Bronchial epithelial cell (primary cell): ENCODE measurements around the gene NECAB2. TPM values are rescaled to one million over a fixed set of nuclear protein-coding genes. Genes with fewer than 3 reads are reported as not detected.

ENCODE experiments used
- DNase-seq: peaks from one replicate; pipeline ENCODE4 v3.0.0-alpha.2; 2010; ENCODE audit warnings: low read depth
- FAIRE-seq: peaks from 2 replicates; lab custom pipeline; 2011; peaks lifted over from hg19 to GRCh38; lab: Jason Lieb, UNC
- H3K27me3 ChIP-seq: 2 replicates; pipeline ENCODE4 v1.5.1; 2011; ENCODE audit warnings: low read length; ENCODE audit not compliant: control insufficient read depth, insufficient read depth
- H3K36me3 ChIP-seq: 2 replicates; pipeline ENCODE4 v1.5.1; 2011; ENCODE audit warnings: low read length; ENCODE audit not compliant: control insufficient read depth, insufficient read depth
- H3K4me3 ChIP-seq: 2 replicates; pipeline ENCODE4 v1.5.1; 2011; ENCODE audit warnings: mild to moderate bottlenecking, low read depth, low read length, control low read depth
- CTCF ChIP-seq: IDR thresholded peaks from 2 replicates; pipeline ENCODE4 v1.5.1; 2011; ENCODE audit warnings: mild to moderate bottlenecking, moderate library complexity, low read length, control low read depth, inconsistent platforms; ENCODE audit not compliant: insufficient read depth, severe bottlenecking
- total RNA-seq: library from RNA; depleted of rRNA; stranded (reverse); fragments of >200 nt; gene quantifications from 2 replicates; pipeline ENCODE4 v1.2.1, GENCODE V29; 2014

The NECAB2 gene
- total RNA-seq, 1 donor from 2014 or later, result not detected

GRCh38 chr16:83963277-83964119 lies 4.5 kb upstream of the NECAB2 start:
- peaks cover 19% of the 10 kb centered on the region for H3K36me3 ChIP-seq

GRCh38 chr16:83964684-83965443 lies 3.2 kb upstream of the NECAB2 start:
- no peak for DNase-seq
- H3K4me3 ChIP-seq, result no peak overlapping the region
- no peak for FAIRE-seq
- peaks cover 14% of the 10 kb centered on the region for H3K36me3 ChIP-seq
- no peak for TF ChIP-seq CTCF
- peaks cover 7% of the 10 kb centered on the region for H3K27me3 ChIP-seq

More at GRCh38 chr16:83963277-83964119, 4.5 kb upstream of the NECAB2 start:
- no peak for TF ChIP-seq CTCF
- H3K27me3 ChIP-seq, result no peaks in the 10 kb centered on the region
- DNase-seq (no peak), FAIRE-seq (no peak)
- H3K4me3 ChIP-seq, result no peak overlapping the region

- DNase-seq (no peak), FAIRE-seq (no peak)
- no peak for TF ChIP-seq CTCF
- H3K36me3 ChIP-seq, result peaks cover 13% of the 10 kb centered on the region
- H3K4me3 ChIP-seq, result no peak overlapping the region
- H3K27me3 ChIP-seq, result peaks cover 8% of the 10 kb centered on the region
Observed at GRCh38 chr16:83965444-83966152, 2.4 kb upstream of the NECAB2 start.

GRCh38 chr16:83966153-83966696 lies 1.8 kb upstream of the NECAB2 start:
- no peak overlapping the region for H3K4me3 ChIP-seq
- DNase-seq, result no peak
- no peak for TF ChIP-seq CTCF
- peaks cover 9% of the 10 kb centered on the region for H3K36me3 ChIP-seq
- FAIRE-seq, result no peak
- H3K27me3 ChIP-seq, result peaks cover 8% of the 10 kb centered on the region

- DNase-seq (no peak), FAIRE-seq (no peak)
- TF ChIP-seq CTCF, result no peak
- H3K4me3 ChIP-seq, result no peak overlapping the region
- H3K36me3 ChIP-seq, result peaks cover 5% of the 10 kb centered on the region
- peaks cover 8% of the 10 kb centered on the region for H3K27me3 ChIP-seq
Observed at GRCh38 chr16:83967091-83967490, 953 bp upstream of the NECAB2 start.
